ENCODE results near the gene ZNF362. TPM values are rescaled to one million over a fixed set of nuclear protein-coding genes. Genes with fewer than 3 reads are reported as not detected.
A peak's percentile ranks its signal among the peaks of the same experiment; 100 is the strongest.

Gene ZNF362
- total RNA-seq, 2 donors from 2014 or later: 21.3 to 25.2 TPM

DNA sequence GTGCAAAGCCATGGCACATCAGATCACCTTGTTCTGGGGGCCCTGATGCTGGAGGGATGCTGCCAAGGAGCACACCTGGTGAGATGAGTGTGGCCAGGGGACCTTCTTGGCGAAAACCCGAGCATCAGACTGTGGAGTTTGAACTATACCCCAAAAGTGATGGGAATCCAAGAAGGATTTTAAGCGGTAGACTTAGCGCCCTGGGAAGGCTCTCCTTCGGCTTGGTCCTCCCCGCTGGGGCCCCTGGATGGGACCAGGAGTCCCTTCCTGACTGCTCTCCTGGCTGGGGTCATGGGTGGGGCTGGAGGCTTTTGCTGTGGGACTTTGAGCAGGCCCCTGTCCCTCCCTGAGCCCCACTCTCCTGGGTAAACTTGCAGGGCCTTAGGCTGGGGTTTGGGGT, 10.5 kb downstream of the ZNF362 start:
- peaks cover 25% of the 10 kb centered on the region for H3K4me1 Mint-ChIP-seq
- H3K36me3 Mint-ChIP-seq (ENCODE audit: low read depth): no peaks in the 10 kb centered on the region
- no peaks in the 10 kb centered on the region for H3K27me3 Mint-ChIP-seq
- no peak for ATAC-seq
- H3K9me3 ChIP-seq (ENCODE audit: control insufficient read depth, low read length, poor library complexity, severe bottlenecking): no peaks in the 10 kb centered on the region
- no peak overlapping the region for H3K27ac Mint-ChIP-seq
- DNase-seq: no peak
- no peak overlapping the region for H3K4me3 Mint-ChIP-seq

- H3K27ac Mint-ChIP-seq: peak overlapping the region; percentile 8
- no peaks in the 10 kb centered on the region for H3K9me3 ChIP-seq (ENCODE audit: control insufficient read depth, low read length, poor library complexity, severe bottlenecking)
- no peak overlapping the region for H3K4me3 Mint-ChIP-seq
- DNase-seq (no peak), ATAC-seq (no peak)
- H3K36me3 Mint-ChIP-seq (ENCODE audit: low read depth): no peaks in the 10 kb centered on the region
- H3K27me3 Mint-ChIP-seq: no peaks in the 10 kb centered on the region
- peaks cover 30% of the 10 kb centered on the region for H3K4me1 Mint-ChIP-seq
Measured at GRCh38 chr1:33267468-33268205, 11.3 kb downstream of the ZNF362 start.

DNA sequence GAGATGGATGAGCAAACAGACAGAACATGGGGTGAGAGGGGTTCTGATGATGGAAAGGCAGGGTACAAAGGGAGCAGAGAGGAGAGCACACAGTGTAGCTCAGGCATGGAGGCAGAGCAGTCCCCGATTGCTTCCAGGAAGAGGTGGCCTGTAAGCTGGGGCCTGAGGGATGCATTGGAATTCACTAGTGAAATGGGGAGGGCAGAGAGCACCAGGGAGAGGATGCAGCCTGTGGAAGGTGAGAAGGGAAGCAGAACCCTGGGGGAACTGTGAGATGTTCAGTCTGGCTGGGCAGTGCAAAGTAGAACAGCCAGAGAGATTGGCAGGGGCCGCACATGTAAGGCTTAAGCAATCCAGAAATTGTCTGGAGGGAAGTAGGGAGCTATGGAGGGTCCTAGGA, 12.2 kb downstream of the ZNF362 start:
- Mint-ChIP-seq H3K27ac (no peak overlapping the region), H3K4me1 (peaks cover 37% of the 10 kb centered on the region), H3K4me3 (no peak overlapping the region), H3K27me3 (no peaks in the 10 kb centered on the region), H3K36me3 (ENCODE audit: low read depth) (no peaks in the 10 kb centered on the region)
- no peak for ATAC-seq
- H3K9me3 ChIP-seq (ENCODE audit: control insufficient read depth, low read length, poor library complexity, severe bottlenecking): no peaks in the 10 kb centered on the region
- no peak for DNase-seq

DNA sequence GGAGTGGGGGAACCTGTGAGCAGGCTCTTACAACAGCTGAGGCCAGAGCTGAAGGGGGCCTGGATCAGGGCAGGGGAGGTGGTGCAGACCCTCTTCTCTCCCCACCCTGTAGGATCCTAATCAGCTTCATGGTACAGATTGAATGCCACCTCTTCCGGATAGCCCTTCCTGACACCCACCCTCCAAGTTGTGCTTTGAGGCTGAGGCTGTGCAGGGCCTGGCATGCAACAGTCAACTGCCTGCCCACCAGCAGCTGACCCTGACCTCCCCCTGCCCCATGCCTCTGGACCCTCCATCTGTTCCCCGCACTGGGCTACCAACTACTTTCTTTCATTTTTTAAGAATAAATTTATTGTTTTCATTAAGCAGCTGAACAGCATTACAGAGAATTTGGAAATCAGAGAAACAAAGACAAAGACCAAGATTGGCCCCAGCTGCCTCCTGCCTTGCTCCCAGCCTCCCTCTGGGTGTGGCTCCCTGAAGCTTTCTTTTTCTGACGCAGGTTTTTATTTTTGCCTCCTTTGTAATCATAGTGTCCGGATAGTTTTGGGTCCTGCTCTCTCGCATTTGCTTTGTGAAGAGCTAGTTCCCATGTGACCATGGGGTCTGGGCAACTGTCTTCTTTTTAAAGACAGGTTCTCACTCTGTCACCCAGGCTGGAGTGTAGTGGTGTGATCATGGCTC, 12.8 kb downstream of the ZNF362 start:
- Mint-ChIP-seq H3K36me3 (ENCODE audit: low read depth) (no peaks in the 10 kb centered on the region), H3K27ac (no peak overlapping the region), H3K27me3 (no peaks in the 10 kb centered on the region), H3K4me3 (no peak overlapping the region), H3K4me1 (peaks cover 39% of the 10 kb centered on the region)
- H3K9me3 ChIP-seq (ENCODE audit: control insufficient read depth, low read length, poor library complexity, severe bottlenecking): no peaks in the 10 kb centered on the region
- no peak for DNase-seq
- no peak for ATAC-seq

DNA sequence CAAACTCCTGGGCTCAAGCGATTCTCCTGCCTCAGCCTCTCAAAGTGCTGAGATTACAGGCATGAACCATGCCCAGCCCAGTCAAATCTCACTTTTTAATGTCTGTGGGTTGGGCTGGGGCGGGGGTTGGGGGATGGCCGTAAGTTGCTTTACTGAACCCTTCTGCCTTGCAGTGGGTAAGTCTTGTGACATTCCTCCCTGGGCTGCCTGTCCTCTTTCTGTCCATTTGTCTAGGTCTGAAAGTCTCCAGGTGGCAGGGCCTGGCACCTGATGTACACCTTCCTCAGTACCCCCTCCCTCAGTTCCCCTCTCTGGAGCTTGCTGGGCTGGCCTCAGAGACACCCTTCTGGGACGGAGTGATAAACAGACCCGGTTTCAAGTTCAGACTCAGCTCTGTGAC, 13.3 kb downstream of the ZNF362 start:
- H3K4me1 Mint-ChIP-seq: peaks cover 39% of the 10 kb centered on the region
- H3K4me3 Mint-ChIP-seq: no peak overlapping the region
- no peak for ATAC-seq
- no peak overlapping the region for H3K27ac Mint-ChIP-seq
- DNase-seq: no peak
- H3K27me3 Mint-ChIP-seq: no peaks in the 10 kb centered on the region
- no peaks in the 10 kb centered on the region for H3K36me3 Mint-ChIP-seq (ENCODE audit: low read depth)
- H3K9me3 ChIP-seq (ENCODE audit: control insufficient read depth, low read length, poor library complexity, severe bottlenecking): no peaks in the 10 kb centered on the region

DNA sequence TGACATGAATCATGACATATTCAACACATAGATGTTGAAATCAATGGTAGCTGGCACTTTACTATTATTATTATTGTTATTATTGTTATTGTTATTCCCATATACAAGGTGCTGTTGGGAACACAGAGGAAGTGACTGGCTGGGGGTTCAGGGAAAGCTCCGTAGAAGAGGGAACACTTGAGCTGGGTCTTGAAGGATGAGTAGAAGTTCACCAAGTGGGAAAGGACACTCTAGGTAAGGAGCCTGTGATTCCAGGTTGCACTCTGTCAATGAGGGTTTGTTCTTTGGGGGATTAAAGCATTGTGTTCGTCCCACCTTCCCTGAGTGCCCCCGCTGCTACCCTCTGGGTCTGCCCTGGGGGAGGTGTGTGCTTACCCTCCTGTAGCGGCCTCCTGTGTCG, 14.1 kb downstream of the ZNF362 start:
- Mint-ChIP-seq H3K27me3 (no peaks in the 10 kb centered on the region), H3K27ac (no peak overlapping the region), H3K36me3 (ENCODE audit: low read depth) (no peaks in the 10 kb centered on the region), H3K4me3 (no peak overlapping the region), H3K4me1 (peaks cover 39% of the 10 kb centered on the region)
- H3K9me3 ChIP-seq (ENCODE audit: control insufficient read depth, low read length, poor library complexity, severe bottlenecking): no peaks in the 10 kb centered on the region
- no peak for DNase-seq
- no peak for ATAC-seq

DNA sequence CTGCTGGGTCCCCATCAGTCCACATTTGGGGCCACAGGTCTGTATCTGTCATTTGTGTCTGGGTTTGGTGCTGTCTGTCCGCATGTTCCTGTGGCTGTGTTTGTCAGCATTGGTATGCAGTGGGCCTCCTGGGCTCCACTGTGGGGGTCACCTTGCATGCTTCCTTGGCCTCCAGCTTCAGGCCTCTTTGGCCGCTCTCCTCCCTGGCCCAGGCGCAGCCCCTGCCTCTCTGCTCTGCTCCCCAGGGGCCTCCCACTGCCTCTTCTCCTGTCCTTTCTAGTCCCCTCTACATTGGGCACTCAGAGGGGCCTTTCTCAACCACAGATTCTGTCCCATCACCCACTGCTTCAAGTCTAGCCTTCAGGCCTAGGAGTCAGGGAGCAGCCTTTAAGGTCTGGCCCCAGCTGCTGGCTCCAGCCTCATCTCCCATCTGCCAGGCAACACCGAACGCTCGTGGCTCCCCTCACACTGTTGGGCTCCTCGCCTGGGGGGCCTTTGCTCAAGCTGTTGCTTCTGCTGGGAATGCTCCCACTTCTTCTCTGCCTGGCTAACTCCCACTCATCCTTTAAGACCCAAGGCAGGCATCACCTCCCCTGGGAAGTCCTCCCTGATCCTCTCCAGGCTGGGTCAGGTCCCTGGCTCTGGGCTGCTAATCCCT, 14.6 kb downstream of the ZNF362 start:
- Mint-ChIP-seq H3K4me1 (peaks cover 37% of the 10 kb centered on the region), H3K36me3 (ENCODE audit: low read depth) (no peaks in the 10 kb centered on the region), H3K27me3 (no peaks in the 10 kb centered on the region), H3K27ac (peak overlapping the region; percentile 43), H3K4me3 (peak overlapping the region; percentile 7)
- no peak for ATAC-seq
- DNase-seq: no peak
- H3K9me3 ChIP-seq (ENCODE audit: control insufficient read depth, low read length, poor library complexity, severe bottlenecking): no peaks in the 10 kb centered on the region

DNA sequence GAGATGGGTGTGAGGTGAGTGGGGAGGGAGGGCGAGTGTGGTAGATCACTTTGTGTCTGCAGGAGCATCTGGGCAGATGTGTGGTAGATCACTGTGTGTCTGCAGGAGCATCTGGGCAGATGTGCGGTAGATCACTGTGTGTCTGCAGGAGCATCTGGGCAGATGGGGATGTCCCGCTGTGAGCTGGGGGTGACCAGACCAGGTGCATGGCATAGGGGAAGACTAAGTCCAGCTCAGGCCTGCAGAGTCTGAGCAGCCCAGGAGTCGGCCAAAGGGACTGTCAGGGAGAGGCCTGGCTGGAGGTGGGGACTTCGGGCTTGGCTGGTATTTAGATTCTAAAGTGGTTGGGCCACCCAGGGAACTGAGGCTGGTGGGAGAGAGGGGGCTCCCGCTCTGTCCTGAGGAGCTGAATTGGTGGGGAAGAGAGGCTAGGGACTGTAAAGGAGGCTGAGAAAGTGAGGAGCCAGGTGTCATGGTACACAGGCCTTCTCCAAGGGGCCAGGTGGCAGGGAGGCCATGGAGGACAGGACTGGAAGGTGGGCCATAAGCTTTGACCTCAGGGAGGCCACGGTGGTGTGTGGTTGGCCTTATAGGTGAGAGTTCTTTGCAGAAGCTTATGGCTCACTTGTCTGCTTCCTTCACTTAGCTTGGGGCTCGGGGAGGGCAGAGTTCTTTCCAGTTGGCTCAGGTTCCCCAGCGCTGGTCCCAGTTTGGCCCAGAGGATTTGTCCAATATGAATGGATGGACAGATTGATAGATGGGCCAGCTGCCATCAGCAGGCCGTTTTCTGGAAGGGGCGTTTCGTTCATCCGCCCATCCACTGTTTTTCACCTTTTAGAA, 15.6 kb downstream of the ZNF362 start:
- ATAC-seq (no peak), DNase-seq (no peak)
- no peaks in the 10 kb centered on the region for H3K9me3 ChIP-seq (ENCODE audit: control insufficient read depth, low read length, poor library complexity, severe bottlenecking)
- peak overlapping the region; percentile 95 for H3K27ac Mint-ChIP-seq
- no peak overlapping the region for H3K4me3 Mint-ChIP-seq
- H3K4me1 Mint-ChIP-seq: peaks cover 34% of the 10 kb centered on the region
- H3K36me3 Mint-ChIP-seq (ENCODE audit: low read depth): no peaks in the 10 kb centered on the region
- no peaks in the 10 kb centered on the region for H3K27me3 Mint-ChIP-seq

- no peaks in the 10 kb centered on the region for H3K9me3 ChIP-seq (ENCODE audit: control insufficient read depth, low read length, poor library complexity, severe bottlenecking)
- no peak for DNase-seq
- Mint-ChIP-seq H3K27me3 (no peaks in the 10 kb centered on the region), H3K4me1 (peaks cover 37% of the 10 kb centered on the region), H3K36me3 (ENCODE audit: low read depth) (peaks cover 3% of the 10 kb centered on the region), H3K4me3 (no peak overlapping the region), H3K27ac (peak overlapping the region; percentile 95)
- no peak for ATAC-seq
Measured at GRCh38 chr1:33272509-33272908, 16.2 kb downstream of the ZNF362 start.

GRCh38 chr1:33272930-33273329, 16.6 kb downstream of the ZNF362 start:
- H3K9me3 ChIP-seq (ENCODE audit: control insufficient read depth, low read length, poor library complexity, severe bottlenecking): no peaks in the 10 kb centered on the region
- peak overlapping the region; percentile 95 for H3K27ac Mint-ChIP-seq
- no peak for DNase-seq
- peak; percentile 39 for ATAC-seq
- H3K4me1 Mint-ChIP-seq: peaks cover 37% of the 10 kb centered on the region
- peaks cover 4% of the 10 kb centered on the region for H3K36me3 Mint-ChIP-seq (ENCODE audit: low read depth)
- no peak overlapping the region for H3K4me3 Mint-ChIP-seq
- H3K27me3 Mint-ChIP-seq: no peaks in the 10 kb centered on the region

- DNase-seq: no peak
- Mint-ChIP-seq H3K36me3 (ENCODE audit: low read depth) (peaks cover 4% of the 10 kb centered on the region), H3K4me1 (peaks cover 35% of the 10 kb centered on the region), H3K27ac (peak overlapping the region; percentile 95), H3K27me3 (no peaks in the 10 kb centered on the region), H3K4me3 (peak overlapping the region; percentile 52)
- no peaks in the 10 kb centered on the region for H3K9me3 ChIP-seq (ENCODE audit: control insufficient read depth, low read length, poor library complexity, severe bottlenecking)
- ATAC-seq: peak; percentile 85
Measured at GRCh38 chr1:33273406-33273805, 17.1 kb downstream of the ZNF362 start.

GRCh38 chr1:33273961-33274371, 17.7 kb downstream of the ZNF362 start:
- ATAC-seq (no peak), DNase-seq (no peak)
- H3K27me3 Mint-ChIP-seq: no peaks in the 10 kb centered on the region
- peaks cover 32% of the 10 kb centered on the region for H3K4me1 Mint-ChIP-seq
- H3K4me3 Mint-ChIP-seq: no peak overlapping the region
- H3K27ac Mint-ChIP-seq: peak overlapping the region; percentile 95
- no peaks in the 10 kb centered on the region for H3K9me3 ChIP-seq (ENCODE audit: control insufficient read depth, low read length, poor library complexity, severe bottlenecking)
- peaks cover 4% of the 10 kb centered on the region for H3K36me3 Mint-ChIP-seq (ENCODE audit: low read depth)

DNA sequence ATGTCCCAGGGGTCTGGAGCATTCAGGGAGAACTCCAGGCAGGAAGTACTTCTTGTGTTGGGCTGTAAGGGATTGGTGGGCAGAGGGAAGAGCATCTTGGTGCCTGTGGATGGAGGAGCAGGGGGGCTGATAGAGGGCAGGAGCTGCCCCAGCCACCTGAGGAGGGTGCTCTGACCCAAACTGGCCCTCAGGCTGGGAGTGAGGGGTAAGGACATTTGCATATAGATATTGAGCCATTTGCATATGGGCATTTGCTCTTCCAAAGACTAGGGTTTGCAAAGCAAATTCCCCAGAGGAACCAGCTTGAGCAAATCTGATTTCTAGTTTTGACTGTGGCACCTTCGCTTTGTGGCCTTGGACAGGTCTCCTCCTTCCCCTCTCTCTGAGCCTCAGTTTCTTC, 18.2 kb downstream of the ZNF362 start:
- no peak for DNase-seq
- no peak for ATAC-seq
- H3K4me1 Mint-ChIP-seq: peaks cover 32% of the 10 kb centered on the region
- peaks cover 4% of the 10 kb centered on the region for H3K36me3 Mint-ChIP-seq (ENCODE audit: low read depth)
- no peaks in the 10 kb centered on the region for H3K9me3 ChIP-seq (ENCODE audit: control insufficient read depth, low read length, poor library complexity, severe bottlenecking)
- H3K4me3 Mint-ChIP-seq: no peak overlapping the region
- H3K27ac Mint-ChIP-seq: peak overlapping the region; percentile 95
- H3K27me3 Mint-ChIP-seq: no peaks in the 10 kb centered on the region

Measured in T-helper 17 cell (primary cell).